Epidermal melanocyte (primary cell): Measurements from ENCODE around the gene SLC6A9.

Experiments
- DNase-seq: peaks from one replicate; pipeline ENCODE4 v3.0.0; 2011; ENCODE audit warnings: low spot score; ENCODE audit not compliant: insufficient read length

SLC6A9 gene

DNA sequence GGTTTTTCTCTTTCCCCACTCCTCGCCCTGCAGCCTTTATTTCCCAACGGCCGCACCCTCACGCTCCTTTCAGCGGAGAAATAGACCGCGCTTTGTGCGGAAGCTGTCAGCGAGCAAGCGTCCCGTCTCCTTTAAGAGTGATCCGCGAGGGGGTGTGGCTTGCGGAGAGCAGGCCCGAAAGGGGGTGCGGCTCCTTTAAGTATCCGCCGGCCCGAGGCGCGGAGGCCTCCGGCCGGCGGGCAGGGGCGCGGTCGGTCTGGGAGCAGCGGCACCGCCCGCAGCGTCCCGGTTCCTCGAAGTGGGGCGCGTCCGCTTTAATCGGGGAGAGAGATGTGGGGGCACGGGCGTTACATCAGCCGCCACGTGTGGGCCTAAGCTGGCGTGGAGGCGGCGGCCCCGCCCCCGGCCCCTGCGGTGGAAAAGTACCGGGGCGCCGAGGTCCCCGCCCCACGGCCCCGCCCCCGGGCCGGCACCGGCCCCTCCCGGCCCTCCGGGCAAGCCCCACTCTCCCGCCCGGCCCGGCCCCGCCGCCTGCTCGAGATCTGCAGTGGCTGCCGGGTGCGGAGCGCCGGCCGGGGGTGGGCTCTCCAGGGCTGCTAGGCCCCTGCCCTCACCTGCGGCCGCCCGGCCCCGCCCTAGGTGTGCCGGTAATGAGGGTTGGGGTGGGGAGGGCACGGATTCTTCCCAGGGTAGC lies 1.2 kb downstream of the SLC6A9 start:
- peak; percentile 94 for DNase-seq

GRCh38 chr1:44029260-44029910 lies 1.9 kb downstream of the SLC6A9 start:
- no peak for DNase-seq

GRCh38 chr1:44027320-44027719 lies 3.9 kb downstream of the SLC6A9 start:
- no peak for DNase-seq

DNA sequence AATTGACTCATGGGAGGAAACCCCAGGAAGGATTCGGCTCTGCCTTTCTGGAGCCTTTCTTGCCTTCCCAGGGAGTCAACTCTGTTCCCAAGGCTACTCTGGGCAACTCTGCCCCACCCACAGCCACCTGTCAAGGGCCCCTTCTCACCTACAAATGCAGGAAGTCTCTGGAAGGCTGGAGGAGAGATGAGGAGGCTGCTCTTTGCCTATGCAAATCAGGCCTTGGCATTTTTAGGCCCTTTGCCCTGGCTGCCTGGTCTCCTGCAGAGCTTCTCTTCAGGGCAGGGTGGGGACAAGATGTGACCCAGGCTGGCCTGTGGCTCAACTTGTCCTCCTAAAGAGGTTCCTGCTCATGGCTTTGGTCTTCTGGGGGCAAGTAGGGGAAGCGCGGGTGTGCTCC lies 5.4 kb downstream of the SLC6A9 start:
- no peak for DNase-seq

- no peak for DNase-seq
Measured at GRCh38 chr1:44024903-44025525, 6.2 kb downstream of the SLC6A9 start.

DNA sequence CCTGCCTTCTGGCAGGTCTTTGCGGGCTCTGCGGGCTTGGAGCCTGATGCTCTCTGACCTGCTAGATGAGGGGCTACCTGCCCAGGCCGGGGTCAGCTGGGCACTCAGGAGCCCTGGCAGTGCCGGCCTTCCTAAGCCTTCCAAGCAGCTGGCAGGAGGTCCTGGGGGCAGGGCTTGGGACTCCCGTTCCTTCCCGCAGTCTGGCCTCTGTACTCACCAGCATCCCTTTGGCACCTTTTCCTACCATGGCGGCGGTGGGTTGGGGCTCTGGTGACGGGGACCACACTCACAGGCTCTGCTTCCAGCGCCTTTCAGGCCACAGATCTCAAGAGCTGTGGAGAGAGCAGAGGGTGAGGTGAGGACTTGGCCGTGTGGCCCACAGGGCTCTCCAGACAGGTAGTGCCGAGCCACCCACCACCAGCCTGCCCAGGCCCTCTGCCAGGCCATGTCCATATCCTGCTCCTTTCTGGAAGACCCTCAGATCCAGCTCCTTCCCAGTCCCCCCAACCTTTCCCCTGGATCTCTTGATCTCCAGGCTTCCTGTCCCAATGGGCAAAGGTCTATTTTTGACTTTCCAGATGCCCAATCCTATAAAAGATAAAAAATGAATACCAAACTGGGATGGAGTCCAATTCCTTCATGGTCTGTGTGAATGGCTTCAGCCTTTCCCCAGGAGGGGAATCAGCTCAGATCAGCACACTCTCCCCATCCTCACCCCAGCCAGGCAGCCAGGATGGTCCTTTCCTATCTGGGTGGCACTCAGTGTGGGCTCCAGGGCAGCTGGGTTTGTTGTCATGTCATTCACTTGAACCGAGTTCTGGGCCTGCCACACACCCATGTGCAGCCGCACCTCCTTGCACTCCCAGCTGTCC lies 7.0 kb downstream of the SLC6A9 start:
- DNase-seq = no peak

DNA sequence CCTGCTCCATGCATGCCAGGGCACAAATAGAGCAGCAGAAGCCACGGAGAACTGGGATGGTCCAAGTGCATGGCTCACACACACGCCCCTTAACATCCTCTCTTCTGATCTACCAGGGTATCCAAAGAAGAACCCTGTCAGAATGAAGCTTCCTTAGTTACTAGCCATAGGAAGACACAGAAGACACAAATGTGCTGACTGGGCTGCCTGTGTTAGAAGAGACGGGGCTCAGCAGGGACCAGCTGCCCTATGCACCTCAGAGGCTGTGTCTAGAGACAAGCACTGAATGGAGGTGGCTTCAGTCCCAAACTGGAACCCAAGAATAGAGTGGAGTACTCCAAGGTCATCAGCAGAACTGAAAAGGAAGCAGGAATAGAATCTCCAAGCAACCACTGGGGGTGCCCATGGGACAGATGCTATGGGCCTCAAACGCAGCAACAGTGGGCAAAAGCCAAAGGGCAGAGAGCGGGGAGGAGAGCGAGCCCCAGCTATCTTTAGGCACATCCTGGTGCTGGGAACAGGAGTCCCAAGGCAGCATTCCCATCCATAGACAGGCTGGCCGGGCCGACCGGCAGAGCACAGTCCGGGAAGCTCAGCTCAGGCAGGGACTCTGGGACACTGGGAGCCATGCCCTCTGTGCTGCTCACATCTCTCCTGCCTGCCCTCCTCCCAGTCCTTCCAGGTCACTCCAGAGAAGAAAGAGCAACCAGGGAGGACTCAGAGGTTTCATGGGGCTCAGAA lies 9.5 kb downstream of the SLC6A9 start:
- DNase-seq = peak; percentile 1

- no peak for DNase-seq
Measured at GRCh38 chr1:44021156-44021555, 10.1 kb downstream of the SLC6A9 start.

DNA sequence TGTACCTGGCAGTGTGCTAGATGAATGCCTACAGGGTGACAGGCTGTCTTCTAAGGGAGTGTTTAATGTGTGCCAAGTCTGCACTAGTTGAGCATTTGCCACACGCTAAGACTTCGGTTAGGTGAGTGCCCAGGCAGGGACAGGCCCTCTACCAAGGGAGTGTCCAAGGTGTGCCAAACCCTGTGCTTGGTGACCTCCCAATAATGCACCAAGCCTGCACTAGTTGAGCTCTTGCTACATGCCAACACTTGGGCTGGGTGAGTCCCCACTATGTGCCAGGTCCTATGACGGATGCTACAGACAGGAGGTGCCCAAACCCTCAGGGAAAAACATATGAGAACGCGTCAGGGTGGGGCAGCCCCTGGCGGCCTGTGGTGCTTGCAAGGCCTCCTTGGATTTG lies 10.8 kb downstream of the SLC6A9 start:
- DNase-seq = no peak

GRCh38 chr1:44019466-44019948 lies 11.8 kb downstream of the SLC6A9 start:
- peak; percentile 7 for DNase-seq

DNA sequence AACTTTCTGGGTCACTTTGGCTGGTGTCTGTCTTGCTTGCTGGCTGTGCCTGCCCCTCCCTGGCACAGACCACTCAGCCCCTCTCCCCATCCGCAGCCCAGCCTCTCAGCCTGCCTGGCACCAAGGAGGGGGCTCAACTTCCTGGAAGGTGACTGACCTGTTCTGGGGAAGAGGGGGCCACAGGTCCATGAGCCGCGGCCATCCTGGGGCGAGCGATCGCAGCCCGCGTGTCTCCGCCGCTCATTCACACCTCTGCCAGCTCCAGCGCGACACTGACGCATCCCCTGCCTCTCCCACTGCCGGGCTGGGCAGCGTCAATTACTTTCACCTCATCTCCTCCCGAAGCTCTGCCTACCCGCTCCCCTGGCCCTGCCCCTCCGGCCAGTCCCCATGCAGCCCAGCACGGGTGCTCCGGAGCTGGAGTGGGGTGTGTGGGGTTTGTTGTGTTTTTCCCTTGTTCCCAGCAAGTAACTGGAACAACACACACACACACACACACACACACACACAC lies 14.3 kb downstream of the SLC6A9 start:
- peak; percentile 0 for DNase-seq

DNA sequence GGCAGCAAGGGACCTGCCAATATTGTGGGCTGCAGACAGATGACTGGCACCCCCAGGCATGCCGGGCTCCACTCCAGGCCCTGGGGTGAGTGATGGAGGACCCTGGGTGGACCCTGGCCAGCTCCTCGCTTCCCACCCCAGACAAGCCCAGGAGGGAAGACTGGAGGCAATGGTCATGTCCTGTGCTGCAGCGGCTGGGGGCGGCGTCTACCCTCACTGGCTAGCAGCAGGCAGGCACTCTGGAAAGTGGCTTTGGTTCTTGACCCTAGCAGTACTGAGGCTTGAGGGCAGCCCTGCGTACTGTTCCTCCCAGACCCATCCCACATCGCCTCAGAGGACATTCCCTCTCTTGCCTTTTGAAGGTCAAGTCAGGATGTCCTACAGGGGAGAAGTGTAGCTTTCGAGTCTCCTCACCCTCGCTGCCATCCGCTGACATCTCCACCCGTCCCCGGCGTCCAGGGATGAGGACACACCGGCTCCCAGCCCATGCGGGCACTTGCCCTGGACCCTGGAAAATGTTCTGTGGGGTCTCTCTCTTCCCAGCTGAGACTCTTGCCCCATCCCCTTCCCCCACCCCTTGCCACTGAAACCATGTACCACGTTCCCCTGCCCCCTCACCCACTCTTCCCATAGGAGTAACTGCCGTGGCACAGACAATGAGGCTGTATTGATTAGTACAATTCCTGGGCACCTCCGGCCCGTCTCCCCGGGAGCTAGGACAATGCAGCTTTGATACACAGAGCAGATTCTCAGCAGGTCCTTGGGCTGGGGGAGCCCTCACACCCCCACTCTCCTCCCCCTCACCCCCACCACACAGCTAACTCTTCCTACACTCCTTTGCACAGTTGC lies 15.0 kb downstream of the SLC6A9 start:
- no peak for DNase-seq

DNA sequence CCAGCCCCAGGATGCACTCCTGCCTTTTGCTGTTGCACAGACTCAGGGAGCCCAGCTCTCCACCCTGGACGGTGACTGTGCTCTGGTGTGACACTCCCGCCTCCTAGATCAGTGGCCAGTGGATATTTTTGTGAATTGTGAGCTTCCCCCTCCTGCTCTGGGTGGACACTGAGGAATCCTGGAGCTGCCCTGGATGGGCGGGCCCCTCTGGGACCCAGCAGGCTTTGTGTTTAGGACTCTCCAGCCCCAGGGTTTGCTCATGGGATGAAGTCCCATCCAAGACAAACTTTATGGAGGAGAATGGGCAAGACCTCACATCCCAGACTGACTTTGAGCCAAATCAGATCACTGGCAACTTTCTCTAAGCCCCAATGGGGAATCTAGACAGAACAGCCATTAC lies 16.1 kb downstream of the SLC6A9 start:
- DNase-seq = peak; percentile 7

GRCh38 chr1:44014365-44015104 lies 16.7 kb downstream of the SLC6A9 start:
- DNase-seq = peak; percentile 9

- no peak for DNase-seq
Measured at GRCh38 chr1:44013949-44014348, 17.3 kb downstream of the SLC6A9 start.

DNA sequence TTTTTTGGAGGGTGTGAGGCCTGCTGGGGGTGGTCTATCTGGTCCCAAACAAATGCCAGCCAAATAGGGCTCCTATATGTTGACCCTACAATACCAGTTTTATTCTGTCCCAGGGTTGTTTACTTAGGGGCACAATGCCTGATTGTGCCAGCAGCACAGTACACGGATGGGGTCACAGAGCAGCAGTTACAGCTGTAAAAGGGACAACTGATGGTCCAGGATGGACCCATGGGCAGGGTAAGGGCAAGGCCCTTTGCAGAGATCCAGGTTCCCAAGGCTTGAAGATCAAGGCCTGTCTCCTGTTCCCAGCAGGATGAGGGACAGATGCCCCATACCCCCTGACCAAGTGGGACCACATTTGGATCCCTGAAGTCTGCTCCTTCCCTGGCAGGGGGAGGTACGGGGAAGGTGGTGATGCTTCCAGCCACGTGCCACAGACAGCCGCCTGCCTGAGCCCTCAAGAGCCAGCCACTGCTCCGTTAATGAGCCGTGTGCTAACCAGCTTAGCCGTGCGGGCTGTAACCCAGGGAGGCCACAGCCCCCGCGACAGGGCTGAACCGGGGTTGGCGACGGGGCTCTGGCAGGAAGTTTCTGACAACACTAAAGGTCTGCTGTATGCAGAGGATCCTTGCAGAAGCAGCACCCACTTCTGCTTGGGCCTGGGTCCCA lies 18.2 kb downstream of the SLC6A9 start:
- no peak for DNase-seq

GRCh38 chr1:44012404-44012803 lies 18.9 kb downstream of the SLC6A9 start:
- no peak for DNase-seq

DNA sequence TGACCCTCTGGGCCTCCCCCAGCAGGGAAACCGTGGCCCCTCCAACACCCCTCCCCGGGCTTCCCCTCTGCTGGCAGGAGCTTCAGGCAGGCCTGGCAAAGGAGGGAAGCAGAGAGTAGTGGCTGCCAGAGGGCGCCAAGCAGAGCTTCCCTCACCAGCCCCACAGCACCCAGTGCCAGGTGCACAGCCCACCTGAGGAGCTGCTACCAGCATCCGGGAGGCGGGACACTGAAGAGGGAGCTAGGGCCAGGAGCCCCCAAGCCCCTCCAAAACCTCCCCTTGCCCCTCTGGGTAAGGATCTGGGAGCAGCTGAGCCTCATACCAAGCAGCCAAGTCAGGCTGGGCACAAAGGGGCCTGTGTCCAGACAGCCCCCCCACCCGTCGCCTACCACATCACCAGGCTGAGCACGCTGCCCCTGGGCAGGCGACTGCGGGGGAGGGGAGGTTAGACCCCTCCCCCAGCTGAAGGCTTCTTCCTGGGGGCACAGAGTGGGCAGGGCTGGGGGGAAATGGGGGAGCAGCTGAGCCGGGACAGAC lies 20.3 kb downstream of the SLC6A9 start:
- DNase-seq = no peak
